ENCODE results near the gene PCDH9.

The PCDH9 gene

GRCh38 chr13:66462187-66462586, 767.9 kb downstream of the PCDH9 start:
- no peak for TF ChIP-seq CTCF (IDR thresholded peaks at IDR 0.05)

- no peak for TF ChIP-seq CTCF (IDR thresholded peaks at IDR 0.05)
These were observed 769.1 kb downstream of the PCDH9 start for GRCh38 chr13:66461021-66461420.

GRCh38 chr13:66459634-66460033, 770.5 kb downstream of the PCDH9 start:
- no peak for TF ChIP-seq CTCF (IDR thresholded peaks at IDR 0.05)

GRCh38 chr13:66459143-66459542, 771.0 kb downstream of the PCDH9 start:
- TF ChIP-seq CTCF (IDR thresholded peaks at IDR 0.05), result no peak

- no peak for TF ChIP-seq CTCF (IDR thresholded peaks at IDR 0.05)
These were observed 783.7 kb downstream of the PCDH9 start for GRCh38 chr13:66446413-66446812.

GRCh38 chr13:66443926-66444325, 786.2 kb downstream of the PCDH9 start:
- no peak for TF ChIP-seq CTCF (IDR thresholded peaks at IDR 0.05)

GRCh38 chr13:66440938-66441337, 789.2 kb downstream of the PCDH9 start:
- TF ChIP-seq CTCF (IDR thresholded peaks at IDR 0.05), result no peak

GRCh38 chr13:66430728-66431127, 799.4 kb downstream of the PCDH9 start:
- no peak for TF ChIP-seq CTCF (IDR thresholded peaks at IDR 0.05)

Data from LNCAP (cell line).